HFFc6 (cell line): ENCODE data around the gene ZBTB21. TPM values are rescaled to one million over a fixed set of nuclear protein-coding genes. Genes with fewer than 3 reads are reported as not detected.

Experiments used
- DNase-seq: peaks from one replicate; pipeline ENCODE4 v3.0.0-alpha.2; 2018
- H3K27ac Mint-ChIP-seq: 2 replicates; pipeline ENCODE4 v1.8.0; 2020; ENCODE audit warnings: mild to moderate bottlenecking, mixed read lengths
- H3K27me3 Mint-ChIP-seq: 2 replicates; pipeline ENCODE4 v1.8.0; 2021; ENCODE audit warnings: mild to moderate bottlenecking, moderate library complexity, mixed read lengths; ENCODE audit not compliant: insufficient read depth
- H3K36me3 Mint-ChIP-seq: 2 replicates; pipeline ENCODE4 v1.8.0; 2021; ENCODE audit warnings: low read depth, mixed read lengths
- H3K4me1 Mint-ChIP-seq: 2 replicates; pipeline ENCODE4 v1.8.0; 2020; ENCODE audit warnings: low read depth, mixed read lengths
- H3K4me3 Mint-ChIP-seq: 2 replicates; pipeline ENCODE4 v1.8.0; 2020; ENCODE audit warnings: mild to moderate bottlenecking, moderate library complexity, mixed read lengths
- H3K9me3 Mint-ChIP-seq: 2 replicates; pipeline ENCODE4 v1.8.0; 2020; ENCODE audit warnings: mild to moderate bottlenecking, mixed read lengths
- total RNA-seq, 6 experiments: library from RNA; stranded (reverse); fragmentation: NEBNext Ultra II Directional; extraction: Animal tissue kit (Norgen Biotek cat#: 25700); gene quantifications; 2 replicates in 1 of 6; 3 replicates in 5 of 6; pipeline ENCODE4 v1.2.3, GENCODE V29; 2021
- TF ChIP-seq, protein P1 (sequence below): fragments of 200-600 bp; sonication (generic); IDR thresholded peaks from 2 replicates; pipeline ENCODE4 v1.5.0; 2021; ENCODE audit warnings: antibody characterized with exemption, mild to moderate bottlenecking

Gene ZBTB21
- total RNA-seq, 6 experiments from 2014 or later, result 16.6 to 19.5 (median 18.9) TPM

DNA sequence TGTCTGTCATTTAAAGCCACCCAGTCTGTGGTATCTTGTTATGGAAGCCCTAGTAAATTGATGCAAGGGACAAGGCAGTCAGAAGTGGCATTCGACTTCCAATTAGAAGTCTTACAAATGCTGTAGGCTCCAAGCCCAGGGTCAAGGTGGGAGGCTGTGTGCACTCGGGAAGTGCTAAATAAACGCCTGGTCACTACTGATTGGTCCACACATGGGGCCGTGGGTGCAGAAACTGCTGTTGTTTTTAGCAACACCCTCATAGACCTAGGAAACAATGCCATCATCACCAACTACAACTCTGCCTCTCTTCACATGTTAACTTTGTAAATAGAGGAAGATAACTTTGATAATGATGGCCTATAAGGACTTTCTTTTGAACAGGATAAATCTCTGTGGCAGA is 20.2 kb upstream of the ZBTB21 start:
- H3K4me3 Mint-ChIP-seq, result no peak overlapping the region

DNA sequence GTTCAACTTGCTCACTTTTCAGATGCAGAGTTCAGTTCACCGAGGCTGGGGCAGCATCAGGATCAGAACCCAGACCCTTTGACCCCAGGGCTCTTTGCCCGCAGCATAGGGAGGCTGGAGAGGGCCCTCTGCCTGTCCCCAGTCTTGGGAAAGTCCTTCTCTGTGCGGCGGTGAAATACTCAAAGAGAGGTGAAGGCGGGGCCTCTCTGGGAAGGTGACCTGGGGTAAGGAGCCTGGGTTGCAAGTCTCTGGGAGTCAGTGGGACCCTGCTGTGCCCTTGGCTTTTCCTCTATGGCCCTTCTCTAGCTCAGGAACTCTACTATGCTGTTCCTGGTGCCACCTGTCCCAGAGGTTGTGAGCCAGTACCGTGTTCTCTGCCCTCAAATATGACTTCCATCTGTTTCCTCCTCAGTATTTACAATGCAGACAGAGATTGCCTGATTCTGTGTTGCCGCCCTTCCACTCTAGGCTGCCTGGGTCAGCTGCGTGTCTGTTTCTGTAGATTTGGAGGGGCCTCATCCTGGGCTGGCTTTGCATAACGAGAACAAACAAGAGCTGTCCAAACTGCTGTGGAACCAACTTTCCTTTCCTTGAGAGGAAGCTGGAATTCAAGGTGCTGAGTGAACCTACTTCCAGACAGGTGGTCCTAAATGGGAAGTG is 18.7 kb upstream of the ZBTB21 start:
- Mint-ChIP-seq H3K4me3 (no peak overlapping the region), H3K36me3 (no peaks in the 10 kb centered on the region), H3K9me3 (no peaks in the 10 kb centered on the region; the same call in 1 of the 2 replicates), H3K4me1 (peaks cover 22% of the 10 kb centered on the region), H3K27me3 (peaks cover 5% of the 10 kb centered on the region), H3K27ac (no peak overlapping the region)
- DNase-seq, result no peak
- TF ChIP-seq, protein P1, sequence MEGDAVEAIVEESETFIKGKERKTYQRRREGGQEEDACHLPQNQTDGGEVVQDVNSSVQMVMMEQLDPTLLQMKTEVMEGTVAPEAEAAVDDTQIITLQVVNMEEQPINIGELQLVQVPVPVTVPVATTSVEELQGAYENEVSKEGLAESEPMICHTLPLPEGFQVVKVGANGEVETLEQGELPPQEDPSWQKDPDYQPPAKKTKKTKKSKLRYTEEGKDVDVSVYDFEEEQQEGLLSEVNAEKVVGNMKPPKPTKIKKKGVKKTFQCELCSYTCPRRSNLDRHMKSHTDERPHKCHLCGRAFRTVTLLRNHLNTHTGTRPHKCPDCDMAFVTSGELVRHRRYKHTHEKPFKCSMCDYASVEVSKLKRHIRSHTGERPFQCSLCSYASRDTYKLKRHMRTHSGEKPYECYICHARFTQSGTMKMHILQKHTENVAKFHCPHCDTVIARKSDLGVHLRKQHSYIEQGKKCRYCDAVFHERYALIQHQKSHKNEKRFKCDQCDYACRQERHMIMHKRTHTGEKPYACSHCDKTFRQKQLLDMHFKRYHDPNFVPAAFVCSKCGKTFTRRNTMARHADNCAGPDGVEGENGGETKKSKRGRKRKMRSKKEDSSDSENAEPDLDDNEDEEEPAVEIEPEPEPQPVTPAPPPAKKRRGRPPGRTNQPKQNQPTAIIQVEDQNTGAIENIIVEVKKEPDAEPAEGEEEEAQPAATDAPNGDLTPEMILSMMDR, result no peak

More for the DNA sequence above, 20.2 kb upstream of the ZBTB21 start:
- H3K4me1 Mint-ChIP-seq, result peaks cover 13% of the 10 kb centered on the region
- no peak overlapping the region for H3K27ac Mint-ChIP-seq
- DNase-seq, result no peak
- H3K36me3 Mint-ChIP-seq, result no peaks in the 10 kb centered on the region
- H3K9me3 Mint-ChIP-seq, result no peaks in the 10 kb centered on the region; the same call in 1 of the 2 replicates
- H3K27me3 Mint-ChIP-seq, result no peaks in the 10 kb centered on the region; the same call in 1 of the 2 replicates
- TF ChIP-seq, protein P1, result no peak

DNA sequence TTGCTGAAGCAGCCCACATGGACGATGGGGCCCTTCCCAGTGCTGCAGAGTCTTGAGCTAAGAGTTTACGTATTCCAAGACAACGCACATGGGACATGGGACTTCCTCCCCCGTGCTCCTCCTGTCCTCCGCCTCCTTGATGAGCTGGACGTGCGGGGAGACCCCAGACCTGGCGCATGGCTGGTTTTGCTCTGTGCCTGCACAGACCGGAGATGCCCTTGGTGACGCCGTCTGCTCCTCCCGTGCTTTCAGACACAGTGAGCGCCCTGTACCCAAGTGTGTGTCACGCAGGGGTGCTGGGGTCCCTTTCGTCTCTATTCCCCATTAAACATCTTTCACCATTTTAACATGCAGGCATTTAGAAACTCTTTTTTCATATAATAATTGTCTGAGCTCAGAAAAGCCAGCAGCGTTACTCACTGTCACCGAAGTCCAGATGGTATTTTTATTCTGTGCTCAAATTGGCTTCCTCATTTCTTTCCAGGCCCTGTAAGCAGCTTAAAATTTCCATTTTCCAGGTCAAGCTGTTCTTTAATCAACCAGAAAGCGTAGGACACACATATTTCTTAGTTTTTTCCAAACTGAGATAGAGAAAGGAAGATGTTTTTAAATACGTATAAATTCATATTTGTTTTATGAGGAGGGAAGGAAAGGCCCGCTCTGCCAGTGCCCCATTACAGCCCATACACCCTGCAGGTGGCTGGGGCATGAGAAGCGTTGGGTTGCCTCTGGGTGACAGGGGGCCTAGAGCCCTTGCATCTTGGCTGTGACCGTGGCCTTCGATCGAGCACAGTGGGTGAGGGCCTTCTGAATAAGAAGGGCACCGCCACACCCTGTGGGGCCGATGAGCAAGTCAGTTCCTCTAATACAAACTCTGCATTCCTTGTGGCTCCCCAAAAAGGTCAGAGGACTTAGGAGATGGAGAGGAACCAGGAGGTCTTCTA is 17.9 kb upstream of the ZBTB21 start:
- Mint-ChIP-seq H3K4me3 (no peak overlapping the region), H3K36me3 (no peaks in the 10 kb centered on the region), H3K9me3 (no peaks in the 10 kb centered on the region; the same call in 1 of the 2 replicates), H3K27me3 (peaks cover 5% of the 10 kb centered on the region), H3K27ac (no peak overlapping the region), H3K4me1 (peaks cover 22% of the 10 kb centered on the region)
- no peak for DNase-seq
- TF ChIP-seq, protein P1, result no peak

DNA sequence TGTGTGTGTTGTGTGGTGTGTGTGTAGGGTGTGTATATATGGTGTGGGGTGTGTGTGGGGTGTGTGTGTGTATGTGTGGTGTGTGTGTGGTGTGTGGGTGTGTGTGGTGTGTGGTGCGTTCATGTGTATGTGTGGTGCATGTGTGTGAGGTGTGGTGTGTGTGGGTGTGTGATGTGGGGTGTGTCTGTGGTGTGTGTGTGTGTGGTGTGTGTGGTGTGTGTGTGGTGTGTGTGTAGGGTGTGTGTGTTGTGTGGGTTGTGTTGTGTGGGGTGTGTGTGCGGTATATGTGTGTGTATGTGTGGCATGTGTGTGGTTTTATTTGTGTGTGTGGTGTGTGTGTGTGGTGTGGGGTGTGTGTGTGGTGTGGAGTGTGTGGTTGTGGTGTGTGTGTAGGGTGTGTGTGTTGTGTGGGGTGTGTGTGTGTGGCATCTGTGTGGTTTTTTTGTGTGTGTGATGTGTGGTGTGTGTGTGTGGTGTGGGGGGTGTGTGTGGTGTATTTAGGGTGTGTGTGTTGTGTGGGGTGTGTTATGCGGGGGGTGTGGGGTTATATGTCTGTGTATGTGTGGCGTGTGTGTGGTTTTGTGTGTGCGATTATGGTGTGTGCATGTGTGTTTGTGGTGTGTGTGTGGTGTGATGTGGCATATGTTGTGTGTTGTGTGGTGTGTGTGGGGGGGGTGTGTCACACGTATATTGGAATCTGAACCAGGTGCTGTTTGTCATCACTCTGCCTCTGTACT is 17.1 kb upstream of the ZBTB21 start:
- Mint-ChIP-seq H3K4me1 (peaks cover 22% of the 10 kb centered on the region), H3K4me3 (no peak overlapping the region), H3K27ac (no peak overlapping the region; the same call in 1 of the 2 replicates), H3K27me3 (peaks cover 5% of the 10 kb centered on the region), H3K9me3 (no peaks in the 10 kb centered on the region; the same call in 1 of the 2 replicates), H3K36me3 (no peaks in the 10 kb centered on the region)
- DNase-seq, result no peak
- TF ChIP-seq, protein P1, result no peak

DNA sequence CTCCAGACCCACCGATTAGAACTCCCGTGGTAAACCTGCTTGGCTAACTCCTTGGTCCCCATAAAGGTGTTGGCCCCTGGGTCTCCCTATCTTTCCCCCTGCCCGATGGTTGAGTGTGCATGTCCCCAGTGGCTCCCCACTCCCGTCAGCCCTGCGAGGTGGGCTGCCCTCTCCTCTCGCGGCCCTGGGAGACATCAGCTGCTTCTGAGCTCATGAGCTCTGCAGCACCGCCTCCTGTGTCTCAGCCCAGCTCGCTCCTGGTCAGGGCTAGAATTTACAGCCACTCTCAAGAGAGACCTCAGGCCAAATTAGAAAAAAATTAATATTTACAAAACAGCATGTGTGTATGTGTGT is 15.9 kb upstream of the ZBTB21 start:
- Mint-ChIP-seq H3K36me3 (no peaks in the 10 kb centered on the region), H3K27me3 (peaks cover 5% of the 10 kb centered on the region), H3K9me3 (no peaks in the 10 kb centered on the region; the same call in 1 of the 2 replicates), H3K4me3 (peak overlapping the region; percentile 65), H3K4me1 (peaks cover 22% of the 10 kb centered on the region), H3K27ac (peak overlapping the region; percentile 83)
- no peak for DNase-seq
- TF ChIP-seq, protein P1, result no peak
